NCI-H524 treated with DMSO at 0.1 percent for 48 hours (cell line): ENCODE data around the gene PTP4A2.

ENCODE experiments used
- DNase-seq: peaks from one replicate; lab custom pipeline; 2025; lab: John Stamatoyannopoulos, UW

The PTP4A2 gene

DNA sequence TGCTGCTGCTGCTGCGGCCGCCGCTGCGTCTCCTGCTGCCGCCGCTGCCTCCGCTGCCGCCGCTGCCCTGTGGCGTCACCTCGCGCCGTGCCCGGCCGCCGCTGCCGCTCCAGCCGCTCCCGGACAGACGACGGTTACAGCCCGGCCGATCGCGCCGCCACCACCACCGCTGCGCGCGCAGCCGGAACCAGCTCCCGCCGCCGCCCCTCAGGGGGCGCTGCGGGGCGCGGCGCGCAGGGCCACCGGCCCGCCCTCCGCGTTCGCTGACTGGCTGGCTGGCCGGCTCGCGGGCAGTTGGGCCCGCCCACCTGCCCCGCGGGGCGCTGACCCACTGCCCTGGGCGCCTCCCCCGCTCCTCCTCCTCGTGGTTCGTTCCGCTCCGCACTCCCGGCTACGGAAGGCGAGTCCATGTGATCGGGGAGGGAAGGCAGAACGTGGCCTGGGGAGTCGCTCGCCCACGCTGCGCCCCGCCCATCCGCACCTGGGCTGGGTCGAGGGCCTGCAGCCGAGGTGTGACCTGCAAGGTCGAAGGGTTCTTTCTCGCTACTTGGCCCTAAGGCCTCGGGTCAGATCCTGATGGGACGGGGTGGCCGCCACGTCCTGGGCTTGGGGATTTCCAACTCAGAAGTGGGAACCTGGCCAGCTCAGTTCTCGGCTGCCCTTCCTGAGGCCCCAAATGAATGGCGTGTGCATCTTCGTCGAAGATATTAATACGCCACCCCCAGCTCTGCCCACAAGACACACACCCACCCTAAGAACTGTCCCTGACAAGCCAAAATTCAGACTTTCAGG is at the start of gene PTP4A2:
Gene PTP4A2 (minus strand): TSS at position 185 of the 792 bp plus-strand sequence. CDS start 19,303 bp downstream, outside the sequence.
- peak; percentile 36 for DNase-seq

DNA sequence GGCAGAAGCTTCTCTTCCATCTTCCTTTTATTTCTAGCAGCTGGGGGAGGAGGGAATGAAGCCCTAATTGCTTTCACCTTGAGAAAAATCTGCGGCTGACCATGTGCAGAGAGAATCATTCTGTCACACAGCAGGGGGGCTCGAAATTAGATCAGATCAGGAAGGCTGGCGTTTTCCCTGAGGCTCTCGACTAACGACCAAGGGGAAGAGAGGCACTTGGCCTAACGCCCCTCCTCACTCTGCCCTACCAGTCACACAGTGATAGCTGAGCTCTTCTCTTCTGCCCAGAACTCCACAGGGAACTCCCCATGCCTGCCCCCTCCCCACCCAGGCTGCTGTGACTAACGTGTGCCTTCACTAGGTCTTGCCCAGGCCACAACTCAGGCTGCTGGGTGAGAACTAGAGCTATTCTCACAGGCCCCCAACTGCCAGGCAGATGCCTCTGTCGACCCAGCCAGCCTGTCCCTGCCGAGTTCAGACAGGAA is 49.0 kb upstream of the PTP4A2 start:
- peak; percentile 26 for DNase-seq

DNA sequence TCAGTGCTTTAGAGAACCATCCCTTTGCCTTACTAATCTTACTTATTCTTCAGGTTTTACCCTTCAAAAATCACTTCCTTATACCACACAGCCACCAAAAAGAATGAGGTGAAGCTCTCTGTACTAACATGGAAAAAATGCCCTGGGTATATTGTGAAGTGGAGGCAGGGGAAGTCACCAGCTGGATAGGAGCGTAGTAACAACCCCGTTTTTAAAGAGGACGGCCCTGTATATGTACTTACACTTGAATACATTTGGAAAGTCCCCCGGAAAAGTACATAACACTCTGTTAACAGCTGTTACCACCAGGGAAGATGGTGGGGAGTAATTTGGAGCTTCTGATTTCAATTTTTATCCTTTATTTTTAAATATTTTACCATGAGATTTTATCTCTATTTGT is 47.3 kb upstream of the PTP4A2 start:
- DNase-seq = no peak

DNA sequence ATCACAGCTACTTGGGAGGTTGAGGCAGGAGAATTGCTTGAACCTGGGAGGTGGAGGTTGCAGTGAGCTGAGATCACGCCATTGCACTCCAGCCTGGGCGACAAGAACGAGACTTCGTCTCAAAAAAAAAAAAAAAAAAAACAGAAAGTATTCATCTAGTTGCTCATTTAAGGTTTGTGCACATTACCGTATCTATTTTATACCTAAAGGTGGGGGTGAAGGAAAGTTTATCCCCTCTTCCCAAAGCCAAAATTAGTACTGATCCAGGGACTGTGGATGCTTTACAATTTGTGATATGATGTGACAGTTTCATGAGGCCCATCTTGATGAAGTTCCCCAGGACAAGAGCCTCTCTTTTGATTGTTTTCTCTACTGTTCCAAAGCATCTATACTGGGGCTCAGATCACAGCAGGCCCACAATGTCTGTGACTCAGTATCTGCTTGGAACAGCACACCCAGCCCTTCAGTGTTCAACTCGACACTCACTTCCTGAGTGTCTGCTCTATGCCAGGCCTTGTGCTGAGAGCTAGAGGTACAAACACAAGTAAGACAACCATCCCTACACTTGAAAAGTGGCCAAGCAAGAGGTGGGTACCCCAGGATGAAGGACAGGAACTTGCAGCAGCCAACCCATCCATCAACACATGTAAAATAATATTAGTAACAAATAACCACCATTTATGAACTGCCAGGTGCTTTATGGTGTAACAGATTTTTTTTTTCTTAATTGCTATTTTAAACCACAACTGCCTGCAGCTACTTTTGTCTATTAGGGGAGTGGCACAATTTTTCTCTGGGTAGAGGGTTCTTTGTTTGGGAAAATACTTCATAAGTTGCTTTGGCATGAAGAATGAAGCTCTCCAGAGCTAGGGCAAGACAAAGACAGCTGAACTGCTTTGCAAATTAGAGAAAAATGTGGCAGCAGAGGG is 46.5 kb upstream of the PTP4A2 start:
- DNase-seq = no peak

DNA sequence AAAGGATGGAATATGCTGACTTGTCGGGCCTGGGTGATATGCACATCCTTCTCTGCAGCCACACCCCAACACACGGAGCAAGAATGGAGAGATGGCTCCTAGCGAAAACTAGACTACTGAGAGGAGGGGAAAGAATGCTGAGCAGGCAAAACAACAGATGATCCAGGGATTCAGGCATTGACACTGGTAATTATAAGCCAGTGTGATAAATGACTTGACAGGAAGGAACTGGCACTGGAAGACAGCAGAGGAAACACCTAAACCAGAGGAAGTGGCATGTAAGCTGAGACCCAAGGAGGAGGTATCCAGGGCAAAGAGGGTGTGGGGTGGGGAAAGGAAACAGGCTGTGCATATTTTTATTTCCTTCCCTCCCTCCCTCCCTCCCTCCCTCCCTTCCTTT is 43.8 kb upstream of the PTP4A2 start:
- no peak for DNase-seq

DNA sequence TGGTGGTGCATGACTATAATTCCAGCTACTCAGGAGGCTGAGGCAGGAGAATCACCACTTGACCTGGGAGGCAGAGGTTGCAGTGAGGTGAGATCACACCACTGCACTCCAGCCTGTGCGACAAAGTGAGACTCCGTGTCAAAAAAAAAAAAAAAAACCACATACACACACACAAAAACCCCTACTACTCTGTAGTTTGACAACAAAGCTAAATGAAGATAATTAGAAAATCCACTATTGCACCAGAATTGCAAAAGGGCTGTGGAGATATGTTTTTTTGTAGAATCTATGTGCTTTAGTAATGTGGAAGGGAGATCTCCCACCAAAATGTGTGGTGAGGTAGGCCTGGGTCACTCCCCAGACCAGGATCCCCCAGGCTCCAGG is 43.3 kb upstream of the PTP4A2 start:
- DNase-seq = no peak

DNA sequence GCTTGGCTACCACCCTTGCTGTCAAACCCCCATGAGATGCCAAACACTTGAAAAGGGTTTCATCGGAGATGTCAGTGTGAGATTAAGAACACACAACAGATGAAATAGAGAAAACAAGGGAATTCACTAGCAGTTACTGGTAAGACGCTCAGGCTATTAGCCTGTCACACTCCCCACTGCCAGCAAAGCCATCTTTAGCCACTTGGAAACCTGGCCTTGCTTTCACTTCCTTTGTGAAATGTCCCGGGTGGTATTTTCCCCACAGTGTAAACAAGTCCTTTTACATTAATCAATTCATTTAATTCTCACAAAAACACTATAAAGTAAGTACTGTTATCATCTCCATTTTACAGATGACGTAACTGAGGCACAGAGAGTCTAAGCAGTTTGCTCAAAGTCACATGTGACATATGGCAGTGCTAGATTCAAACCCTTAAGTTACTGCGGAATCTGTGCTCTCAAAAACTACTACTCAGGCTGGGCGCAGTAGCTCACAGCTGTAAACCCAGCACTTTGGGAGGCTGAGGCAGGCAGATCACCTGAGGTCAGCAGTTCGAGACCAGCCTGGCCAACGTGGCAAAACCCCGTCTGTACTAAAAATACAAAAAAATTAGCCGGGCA is 42.8 kb upstream of the PTP4A2 start:
- no peak for DNase-seq

DNA sequence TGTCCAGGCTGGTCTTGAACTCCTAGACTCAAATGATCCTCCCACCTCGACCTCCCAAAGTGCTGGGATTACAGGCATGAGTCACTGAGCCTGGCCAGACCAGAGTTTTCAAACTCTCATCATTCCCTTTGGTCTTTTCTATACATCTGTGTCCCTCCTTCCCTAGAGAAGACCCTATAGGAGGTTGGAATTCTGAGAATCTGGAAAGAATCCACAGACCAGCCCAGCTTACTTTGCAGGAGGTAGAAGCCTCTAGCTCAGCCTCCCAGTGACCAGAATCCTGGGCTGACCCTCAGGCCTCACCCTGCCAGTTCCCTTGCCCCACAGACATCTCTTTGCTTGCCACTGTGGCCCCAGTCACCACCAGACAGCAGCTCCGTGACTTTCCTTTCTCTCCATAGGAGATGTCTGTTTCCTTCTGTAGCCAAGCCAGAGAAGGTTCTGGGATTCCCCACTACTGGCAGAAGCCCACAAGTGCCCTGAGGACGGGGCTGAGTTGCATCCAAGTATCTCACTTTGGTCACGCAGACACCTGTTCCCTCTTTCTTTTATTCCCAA is 40.8 kb upstream of the PTP4A2 start:
- no peak for DNase-seq

DNA sequence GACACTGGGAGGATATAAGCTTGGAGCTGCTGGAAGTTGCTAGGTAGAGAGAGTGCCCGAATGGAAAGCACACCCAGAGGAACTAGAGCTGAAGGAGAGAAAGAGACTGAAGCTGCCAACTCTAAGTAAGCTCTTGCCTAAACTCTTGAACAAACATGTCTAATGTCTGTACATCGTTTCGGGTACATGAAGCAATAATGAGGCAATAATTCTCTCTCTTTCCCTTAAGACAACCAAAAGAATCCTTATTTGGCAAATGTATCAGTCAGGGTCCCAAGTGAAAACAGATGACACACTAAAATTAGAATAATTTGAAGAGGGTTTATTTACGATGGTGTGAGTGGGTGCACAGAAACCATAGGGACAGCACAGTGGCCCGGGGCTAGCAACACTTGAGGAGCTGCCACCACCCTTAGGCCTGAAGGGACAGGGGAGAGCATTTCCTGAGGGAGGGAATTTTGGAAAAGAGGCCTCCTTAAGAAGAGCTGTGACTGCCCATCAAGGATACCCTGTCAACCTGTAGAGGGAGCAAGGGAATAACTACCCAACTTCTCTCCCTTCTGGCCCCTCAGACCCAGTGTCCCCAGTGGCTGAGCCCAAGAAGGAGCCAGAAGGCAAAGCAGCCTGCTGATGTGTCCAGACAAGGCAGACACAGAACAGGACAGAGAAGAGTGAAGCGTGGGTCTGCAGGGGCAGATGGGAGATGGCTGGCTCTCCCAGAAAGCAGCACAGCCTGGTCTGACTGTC is 39.4 kb upstream of the PTP4A2 start:
- peak; percentile 44 for DNase-seq

DNA sequence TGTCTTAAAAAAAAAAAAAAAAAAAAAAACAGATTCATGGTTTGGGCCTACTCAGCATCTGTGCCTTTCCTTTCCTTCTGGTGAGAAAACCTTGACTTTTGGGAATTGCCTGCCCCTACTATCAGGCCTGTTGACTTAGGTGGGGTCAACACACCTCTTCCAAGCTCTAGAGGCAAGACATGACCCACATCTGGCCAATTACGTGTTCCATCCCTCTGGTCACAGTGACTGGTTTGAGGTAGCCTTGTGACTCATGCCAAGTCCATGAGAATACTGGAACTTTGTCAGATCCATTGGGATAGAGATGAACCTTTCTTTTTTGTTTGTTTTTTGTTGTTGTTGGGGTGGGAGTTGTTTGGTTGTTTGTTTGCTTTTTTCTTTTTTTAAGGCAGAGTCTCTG is 38.2 kb upstream of the PTP4A2 start:
- DNase-seq = no peak

DNA sequence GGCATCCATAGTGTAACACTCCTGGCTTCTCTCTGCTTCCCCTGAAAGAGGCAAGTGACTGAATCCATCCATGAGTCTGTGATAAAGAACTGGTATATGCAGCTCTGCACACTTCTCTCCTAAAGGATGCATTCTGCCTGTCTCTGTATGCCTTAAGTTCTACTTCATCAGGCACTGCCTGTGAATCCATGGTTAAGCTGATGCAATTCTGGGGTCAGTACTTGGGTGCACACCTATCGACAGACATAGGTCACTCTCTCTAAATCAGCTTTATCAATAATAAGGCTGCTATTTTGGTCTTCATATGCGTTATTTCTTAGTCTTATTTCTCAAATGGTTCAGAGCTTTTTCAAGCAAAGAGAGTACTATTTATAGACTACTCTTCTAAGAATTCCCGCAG is 32.7 kb upstream of the PTP4A2 start:
- DNase-seq = no peak

DNA sequence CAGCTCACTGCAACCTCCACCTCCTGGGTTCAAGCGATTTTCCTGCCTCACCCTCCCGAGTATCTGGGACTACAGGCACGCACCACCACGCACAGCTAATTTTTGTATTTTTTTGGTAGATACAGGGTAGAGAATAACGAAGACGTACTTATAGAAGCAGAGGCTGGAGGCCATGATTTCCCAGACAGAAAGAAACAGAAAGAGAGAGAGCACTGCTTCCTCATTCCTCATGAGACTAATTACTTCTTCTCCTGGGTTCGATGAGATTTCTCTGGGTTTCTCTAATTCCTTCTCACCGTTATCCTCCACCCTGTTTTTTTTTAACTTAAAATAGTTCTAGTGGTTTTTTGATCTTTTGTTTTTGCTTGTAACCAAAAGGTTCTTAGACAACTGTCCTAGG is 23.4 kb upstream of the PTP4A2 start:
- no peak for DNase-seq

DNA sequence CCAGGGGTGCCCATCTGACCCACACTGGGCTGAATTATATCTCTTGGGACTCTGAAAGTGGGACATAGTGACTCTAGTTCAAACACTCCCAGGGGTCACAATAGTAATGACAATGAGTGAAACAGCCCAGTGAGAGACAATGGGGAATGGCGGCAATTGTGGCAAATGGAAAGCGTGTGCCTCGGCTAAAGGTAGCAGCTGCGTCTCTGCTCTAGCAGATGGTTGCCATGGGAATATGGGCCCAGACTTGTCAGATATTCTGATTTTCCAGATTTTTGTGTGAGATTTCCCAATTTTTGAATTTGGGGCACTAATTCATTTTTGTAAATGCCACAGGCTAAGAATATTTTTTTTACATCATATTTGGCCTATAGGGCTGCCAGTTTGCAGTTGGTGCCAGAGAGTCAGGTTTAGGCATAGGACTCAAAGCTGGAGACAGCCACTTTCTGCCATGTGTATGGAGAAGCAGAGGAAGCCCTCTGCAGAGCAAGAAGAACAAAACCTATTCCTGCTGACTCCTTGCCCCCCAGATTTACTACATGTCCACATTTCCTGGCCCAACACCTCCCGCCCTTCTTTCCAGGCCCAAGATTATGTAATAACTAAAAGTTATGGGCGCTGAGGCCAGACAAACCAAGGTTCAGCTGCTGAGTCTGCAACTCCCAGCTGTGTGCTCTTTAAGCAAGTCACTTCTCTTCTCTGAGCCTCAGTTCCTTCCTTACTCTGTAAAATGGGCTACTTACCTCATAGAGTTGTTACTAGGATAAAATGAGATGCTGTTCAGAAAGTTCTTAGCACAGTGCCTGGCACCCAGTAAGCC is 21.6 kb upstream of the PTP4A2 start:
- DNase-seq = no peak

DNA sequence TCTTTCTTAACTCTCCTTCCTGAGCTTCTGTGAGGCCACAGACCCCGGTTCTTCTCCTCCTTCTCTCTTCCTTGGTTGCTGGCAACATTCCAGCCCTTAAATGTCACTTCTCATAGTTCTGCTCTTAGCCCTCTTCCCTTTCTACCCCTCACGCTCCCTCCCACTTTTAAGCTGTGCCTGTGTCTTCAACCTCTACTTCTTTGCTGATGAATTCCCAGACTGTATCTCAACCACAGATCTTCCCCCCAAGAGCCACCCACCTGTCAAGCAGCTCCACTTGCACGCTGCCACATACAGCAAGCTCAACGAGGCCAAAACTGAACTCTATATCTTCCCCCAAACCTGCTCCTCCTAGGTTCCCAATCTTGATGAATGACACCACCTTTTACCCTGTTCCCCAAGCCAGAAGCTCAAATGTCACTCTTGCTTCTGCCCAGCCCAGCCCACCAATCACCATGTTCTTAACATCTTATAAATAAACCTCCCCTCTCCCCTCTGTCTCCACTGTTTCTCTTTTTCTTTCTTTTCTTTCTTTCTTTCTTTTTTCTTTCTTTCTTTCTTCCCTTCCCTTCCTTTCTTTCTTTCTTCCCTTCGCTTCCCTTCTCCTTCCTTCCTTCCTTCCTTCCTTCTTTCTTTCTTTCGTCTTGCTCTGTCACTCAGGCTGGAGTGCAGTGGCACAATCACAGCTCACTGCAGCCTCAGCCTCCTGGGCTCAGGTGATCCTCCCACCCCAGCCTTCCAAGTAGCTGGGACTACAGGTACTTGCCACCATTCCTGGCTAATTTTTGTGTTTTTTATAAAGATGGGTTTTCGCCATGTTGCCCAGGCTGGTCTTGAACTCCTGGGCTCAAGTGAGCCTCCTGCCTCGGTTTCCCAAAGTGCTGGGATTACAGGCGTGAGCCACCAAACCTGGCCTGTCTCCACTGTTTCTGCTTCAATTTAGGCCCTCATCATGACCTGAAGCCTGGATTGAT is 19.8 kb upstream of the PTP4A2 start:
- DNase-seq = no peak

DNA sequence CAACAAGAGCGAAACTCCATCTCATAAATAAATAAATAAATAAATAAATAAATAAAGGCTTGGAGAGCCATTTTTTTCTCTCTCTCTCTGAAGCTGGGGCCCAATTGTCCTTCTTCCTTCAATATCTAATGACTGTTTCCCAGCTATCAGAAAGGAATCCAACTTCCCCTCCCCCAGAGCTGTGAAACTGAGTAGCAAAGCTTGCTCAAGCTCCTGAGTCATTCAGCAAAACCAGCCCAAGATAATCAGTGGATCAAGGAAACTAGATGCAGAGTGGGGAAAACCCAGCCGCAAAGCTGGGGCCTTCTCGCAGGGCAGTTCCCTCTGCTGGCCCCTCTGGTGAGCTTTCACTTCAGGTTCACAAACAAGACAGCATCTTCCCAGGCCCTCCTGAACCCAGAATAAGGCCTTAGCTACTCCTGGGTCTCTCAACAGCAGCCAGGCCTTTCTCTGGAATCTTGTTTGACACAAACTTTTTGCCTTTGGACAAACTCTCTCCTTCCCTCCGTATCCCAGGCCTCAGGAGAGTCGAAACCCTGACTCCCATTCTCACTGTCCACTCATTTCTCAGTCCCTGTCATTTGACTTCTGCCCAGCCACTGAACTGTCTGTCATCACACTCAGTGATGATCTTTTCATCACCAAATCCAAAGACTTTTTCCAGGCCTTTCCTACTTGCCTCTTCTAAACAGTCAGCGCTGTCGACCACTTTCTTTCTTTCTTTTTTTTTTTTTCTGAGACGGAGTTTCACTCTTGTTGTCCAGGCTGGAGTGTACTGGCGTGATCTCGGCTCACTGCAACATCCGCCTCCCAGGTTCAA is 18.0 kb upstream of the PTP4A2 start:
- no peak for DNase-seq

DNA sequence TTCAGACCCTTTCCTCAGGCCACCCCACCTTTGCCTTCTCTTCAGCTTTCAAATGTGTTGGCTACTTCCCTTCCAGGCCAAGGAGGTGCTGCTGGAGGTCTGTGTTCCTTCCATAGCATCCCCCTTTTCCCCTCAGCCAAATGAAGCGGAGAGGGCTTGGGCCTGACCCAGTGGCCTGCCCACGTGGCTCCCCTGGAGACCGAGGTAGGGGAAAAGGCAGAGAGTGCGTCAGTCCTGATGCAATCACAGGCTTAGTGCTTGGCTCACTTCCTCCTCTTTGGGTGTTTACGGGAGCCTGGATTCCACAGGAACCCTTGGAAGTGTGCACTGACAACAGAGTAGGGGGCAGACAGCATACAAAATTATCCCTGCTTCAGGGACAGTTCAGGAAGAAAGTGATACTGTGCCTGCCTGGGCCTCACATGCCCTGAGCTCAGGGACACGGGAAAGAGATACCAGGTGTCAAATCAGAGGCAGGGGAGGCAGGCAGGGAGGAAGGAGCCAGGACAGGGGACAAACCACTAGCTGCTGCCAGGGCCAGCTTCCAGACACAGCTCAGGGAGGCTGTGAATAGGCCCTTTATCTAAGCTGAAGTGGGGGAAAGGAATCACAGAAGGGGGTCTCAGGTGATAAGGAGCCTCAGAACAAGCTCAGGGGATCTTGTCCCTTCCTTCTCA is 16.6 kb upstream of the PTP4A2 start:
- no peak for DNase-seq

DNA sequence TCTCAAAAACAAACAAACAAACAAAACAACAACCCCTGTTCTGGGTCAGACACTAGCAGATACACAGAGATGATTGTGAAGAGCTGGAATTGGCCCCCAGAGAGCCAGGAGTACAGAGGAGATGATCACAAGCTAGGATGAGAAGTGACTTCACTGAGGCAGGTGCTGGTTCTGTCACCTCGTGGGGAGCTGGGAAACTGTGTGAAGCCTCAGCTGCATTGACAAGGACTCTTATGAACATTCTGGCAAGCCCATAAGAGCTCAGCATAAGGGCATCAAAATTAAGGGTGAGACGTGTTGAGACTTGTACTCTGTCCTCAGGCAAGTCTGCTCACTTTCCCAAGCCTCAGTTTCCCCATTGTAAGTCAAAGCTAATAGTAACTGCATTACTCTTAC is 14.7 kb upstream of the PTP4A2 start:
- no peak for DNase-seq

DNA sequence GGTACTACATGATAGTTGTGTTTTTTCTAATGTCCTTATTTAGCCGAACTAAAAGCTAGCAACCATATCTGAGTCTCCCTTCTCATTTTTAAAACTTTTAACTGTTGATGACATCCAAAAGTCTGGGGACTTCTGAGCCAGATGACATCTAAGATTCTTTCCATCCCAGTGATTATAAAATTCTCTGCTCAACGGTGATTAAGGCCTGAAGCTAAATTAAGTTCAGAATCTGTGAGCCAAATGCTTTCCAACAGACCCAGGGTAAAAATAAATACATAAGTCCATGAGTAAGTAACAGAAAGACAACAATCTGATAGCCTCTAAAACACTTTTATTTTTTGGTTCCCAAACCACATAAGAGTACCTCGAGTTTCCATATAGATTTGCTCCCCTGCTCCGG is 13.1 kb upstream of the PTP4A2 start:
- DNase-seq = no peak
